Measurements from ENCODE around the gene SPI1. TPM values are rescaled to one million over a fixed set of nuclear protein-coding genes. Genes with fewer than 3 reads are reported as not detected.

SPI1 gene
- total RNA-seq, 1 experiment from 2014 or later = 0.22 TPM

- H4K20me1 ChIP-seq (ENCODE audit: low read length) = no peaks in the 10 kb centered on the region
- no peaks in the 10 kb centered on the region for H3K9me3 ChIP-seq (ENCODE audit: low read length)
- no peak for TF ChIP-seq EZH2phosphoT487 (IDR thresholded peaks at IDR 0.05; ENCODE audit: borderline replicate concordance, low read length)
- TF ChIP-seq CTCF (conservative IDR thresholded peaks at IDR 0.05; ENCODE audit: low read depth, low read length) = no peak
- TF ChIP-seq EZH2 (IDR thresholded peaks at IDR 0.05; ENCODE audit: low read length, unreplicated experiment) = no peak
- POLR2A ChIA-PET (ENCODE audit: unreplicated experiment) = no interaction called here
- H3K9me2 ChIP-seq (replicated peaks; ENCODE audit: low read length) = no peaks in the 10 kb centered on the region
- BruUV-seq (replicated peaks) = no TSS peak
- H3K4me1 ChIP-seq (ENCODE audit: insufficient read depth, low read length) = no peaks in the 10 kb centered on the region
- no peaks in the 10 kb centered on the region for H3F3A ChIP-seq (ENCODE audit: low read length, unreplicated experiment)
- no peak overlapping the region for H3K9ac ChIP-seq (ENCODE audit: low read length)
- H3K27ac ChIP-seq (ENCODE audit: low read length) = no peak overlapping the region
- ATAC-seq (no peak), DNase-seq (no peak)
- H3K79me2 ChIP-seq (ENCODE audit: low read length) = no peaks in the 10 kb centered on the region
- CTCF ChIA-PET = no interaction called here
- H3K4me2 ChIP-seq (ENCODE audit: low read length) = no peak overlapping the region
- no peaks in the 10 kb centered on the region for H3K27me3 ChIP-seq (ENCODE audit: low read length)
- intact Hi-C loops (cut with micrococcal nuclease) = no loop called here
- H2AFZ ChIP-seq (ENCODE audit: low read length) = no peak overlapping the region
- no peaks in the 10 kb centered on the region for H3K36me3 ChIP-seq (ENCODE audit: low read depth, low read length)
- H3K4me3 ChIP-seq (ENCODE audit: low read length) = no peak overlapping the region
Observed at GRCh38 chr11:47387944-47388696, 9.8 kb upstream of the SPI1 start.

- ChIA-PET CTCF (no interaction called here), POLR2A (ENCODE audit: unreplicated experiment) (no interaction called here)
- TF ChIP-seq CTCF (conservative IDR thresholded peaks at IDR 0.05; ENCODE audit: low read depth, low read length) (no peak), EZH2phosphoT487 (IDR thresholded peaks at IDR 0.05; ENCODE audit: borderline replicate concordance, low read length) (no peak), EZH2 (IDR thresholded peaks at IDR 0.05; ENCODE audit: low read length, unreplicated experiment) (no peak)
- H2AFZ ChIP-seq (ENCODE audit: low read length) = no peak overlapping the region
- intact Hi-C loops (cut with micrococcal nuclease) = no loop called here
- H3F3A ChIP-seq (ENCODE audit: low read length, unreplicated experiment) = no peaks in the 10 kb centered on the region
- DNase-seq = no peak
- no peaks in the 10 kb centered on the region for H3K9me3 ChIP-seq (ENCODE audit: low read length)
- no TSS peak for BruUV-seq (replicated peaks)
- ATAC-seq = no peak
- H4K20me1 ChIP-seq (ENCODE audit: low read length) = no peaks in the 10 kb centered on the region
- no peaks in the 10 kb centered on the region for H3K79me2 ChIP-seq (ENCODE audit: low read length)
- no peak overlapping the region for H3K4me3 ChIP-seq (ENCODE audit: low read length)
- H3K9me2 ChIP-seq (replicated peaks; ENCODE audit: low read length) = no peaks in the 10 kb centered on the region
- H3K27me3 ChIP-seq (ENCODE audit: low read length) = no peaks in the 10 kb centered on the region
- H3K36me3 ChIP-seq (ENCODE audit: low read depth, low read length) = no peaks in the 10 kb centered on the region
- no peak overlapping the region for H3K4me2 ChIP-seq (ENCODE audit: low read length)
- no peaks in the 10 kb centered on the region for H3K4me1 ChIP-seq (ENCODE audit: insufficient read depth, low read length)
- H3K9ac ChIP-seq (ENCODE audit: low read length) = no peak overlapping the region
- no peak overlapping the region for H3K27ac ChIP-seq (ENCODE audit: low read length)
Observed at GRCh38 chr11:47384498-47384897, 6.2 kb upstream of the SPI1 start.

GRCh38 chr11:47383071-47383470, 4.7 kb upstream of the SPI1 start:
- H3K9ac ChIP-seq (ENCODE audit: low read length) = no peak overlapping the region
- no peak overlapping the region for H2AFZ ChIP-seq (ENCODE audit: low read length)
- BruUV-seq (replicated peaks) = no TSS peak
- ChIA-PET CTCF (no interaction called here), POLR2A (ENCODE audit: unreplicated experiment) (no interaction called here)
- intact Hi-C loops (cut with micrococcal nuclease) = no loop called here
- no peaks in the 10 kb centered on the region for H4K20me1 ChIP-seq (ENCODE audit: low read length)
- DNase-seq (no peak), ATAC-seq (no peak)
- TF ChIP-seq CTCF (conservative IDR thresholded peaks at IDR 0.05; ENCODE audit: low read depth, low read length) (no peak), EZH2 (IDR thresholded peaks at IDR 0.05; ENCODE audit: low read length, unreplicated experiment) (no peak), EZH2phosphoT487 (IDR thresholded peaks at IDR 0.05; ENCODE audit: borderline replicate concordance, low read length) (no peak)
- H3K79me2 ChIP-seq (ENCODE audit: low read length) = no peaks in the 10 kb centered on the region
- H3K4me2 ChIP-seq (ENCODE audit: low read length) = no peak overlapping the region
- H3K27ac ChIP-seq (ENCODE audit: low read length) = no peak overlapping the region
- no peaks in the 10 kb centered on the region for H3K9me2 ChIP-seq (replicated peaks; ENCODE audit: low read length)
- no peaks in the 10 kb centered on the region for H3K9me3 ChIP-seq (ENCODE audit: low read length)
- no peaks in the 10 kb centered on the region for H3K27me3 ChIP-seq (ENCODE audit: low read length)
- H3K36me3 ChIP-seq (ENCODE audit: low read depth, low read length) = no peaks in the 10 kb centered on the region
- H3F3A ChIP-seq (ENCODE audit: low read length, unreplicated experiment) = no peaks in the 10 kb centered on the region
- H3K4me3 ChIP-seq (ENCODE audit: low read length) = no peak overlapping the region
- H3K4me1 ChIP-seq (ENCODE audit: insufficient read depth, low read length) = no peaks in the 10 kb centered on the region

Data from PC-3 (cell line).